SK-N-SH treated with all-trans-retinoic acid at 6 μM for 48 hours (cell line): ENCODE measurements around the gene COG4.

Source experiments
- ATAC-seq: fragments of 200-7000 bp; cut with Tn5 transposase; 3 replicates; pipeline ENCODE4 v1.9.1; 2020; ENCODE audit warnings: mild to moderate bottlenecking, moderate library complexity
- ARNTL ChIP-seq: fragments of 450-650 bp; formaldehyde crosslinking; IDR thresholded peaks from 2 replicates; pipeline ENCODE4 v1.5.0; 2020; ENCODE audit warnings: low read depth, mild to moderate bottlenecking, moderate library complexity, borderline replicate concordance
- CSDC2 ChIP-seq: fragments of 250-450 bp; sonication (Bioruptor Pico); IDR thresholded peaks from 2 replicates; pipeline ENCODE4 v1.5.0; 2020; ENCODE audit warnings: mild to moderate bottlenecking, moderate library complexity
- ESRRG ChIP-seq: fragments of 250-450 bp; sonication (Bioruptor Pico); IDR thresholded peaks from 2 replicates; pipeline ENCODE4 v1.6.1; 2021; ENCODE audit warnings: mild to moderate bottlenecking
- GLIS3 ChIP-seq: fragments of 250-450 bp; sonication (Bioruptor Pico); IDR thresholded peaks from 2 replicates; pipeline ENCODE4 v1.5.0; 2020; ENCODE audit warnings: mild to moderate bottlenecking, moderate library complexity
- OSR1 ChIP-seq: fragments of 250-450 bp; sonication (Bioruptor Pico); IDR thresholded peaks from 2 replicates; pipeline ENCODE4 v1.8.0; 2022; ENCODE audit warnings: moderate library complexity, mild to moderate bottlenecking, inconsistent platforms
- PPARA ChIP-seq: fragments of 250-450 bp; sonication (Bioruptor Pico); IDR thresholded peaks from 2 replicates; pipeline ENCODE4 v1.5.0; 2020; ENCODE audit warnings: mild to moderate bottlenecking, borderline replicate concordance
- RARB ChIP-seq: fragments of 250-450 bp; sonication (Bioruptor Pico); IDR thresholded peaks from 2 replicates; pipeline ENCODE4 v1.8.0; 2021; ENCODE audit warnings: mild to moderate bottlenecking, moderate library complexity
- SNAI2 ChIP-seq: fragments of 250-450 bp; sonication (Bioruptor Pico); IDR thresholded peaks from 2 replicates; pipeline ENCODE4 v1.5.0; 2020; ENCODE audit warnings: mild to moderate bottlenecking, moderate library complexity
- TCF4 ChIP-seq: fragments of 250-450 bp; sonication (Bioruptor Pico); IDR thresholded peaks from 2 replicates; pipeline ENCODE4 v1.8.0; 2021; ENCODE audit warnings: mild to moderate bottlenecking, moderate library complexity, borderline replicate concordance
- TOX ChIP-seq: fragments of 250-450 bp; sonication (Bioruptor Pico); IDR thresholded peaks from 2 replicates; pipeline ENCODE4 v1.8.0; 2021; ENCODE audit warnings: mild to moderate bottlenecking, moderate library complexity, borderline replicate concordance
- ZC3H10 ChIP-seq: fragments of 250-450 bp; sonication (Bioruptor Pico); IDR thresholded peaks from 2 replicates; pipeline ENCODE4 v1.5.1; 2021; ENCODE audit warnings: mild to moderate bottlenecking, moderate library complexity
- ZFP3 ChIP-seq: fragments of 250-450 bp; sonication (Bioruptor Pico); IDR thresholded peaks from 2 replicates; pipeline ENCODE4 v1.5.0; 2020; ENCODE audit warnings: mild to moderate bottlenecking, moderate library complexity
- ZFP30 ChIP-seq: fragments of 450-650 bp; formaldehyde crosslinking; IDR thresholded peaks from 2 replicates; pipeline ENCODE4 v1.5.0; 2022; ENCODE audit warnings: mild to moderate bottlenecking, moderate library complexity
- ZNF565 ChIP-seq: fragments of 450-650 bp; formaldehyde crosslinking; conservative IDR thresholded peaks from 2 replicates; pipeline ENCODE4 v1.5.0; 2020; ENCODE audit warnings: low read depth, mild to moderate bottlenecking, moderate library complexity
- ZNF8 ChIP-seq: fragments of 450-650 bp; formaldehyde crosslinking; IDR thresholded peaks from 2 replicates; pipeline ENCODE4 v1.5.0; 2020; ENCODE audit warnings: mild to moderate bottlenecking, moderate library complexity
- TF ChIP-seq, protein P1 (sequence below): fragments of 250-450 bp; sonication (Bioruptor Pico); IDR thresholded peaks from 2 replicates; pipeline ENCODE4 v1.8.0; 2021; ENCODE audit warnings: low read depth, mild to moderate bottlenecking, moderate library complexity, borderline replicate concordance
- TF ChIP-seq, protein P2 (sequence below): fragments of 250-450 bp; sonication (Bioruptor Pico); IDR thresholded peaks from 2 replicates; pipeline ENCODE4 v1.5.1; 2021; ENCODE audit warnings: mild to moderate bottlenecking, moderate library complexity
- TF ChIP-seq, protein P3 (sequence below): fragments of 250-450 bp; sonication (Bioruptor Pico); IDR thresholded peaks from 2 replicates; pipeline ENCODE4 v1.8.0; 2020; ENCODE audit warnings: mild to moderate bottlenecking, moderate library complexity, borderline replicate concordance

The COG4 gene

GRCh38 chr16:70561623-70562022 is 38.3 kb upstream of the COG4 start:
- no peak for ATAC-seq
- TF ChIP-seq SNAI2 (no peak), ZC3H10 (CRISPR knock-in tag) (no peak), RARB (CRISPR knock-in tag) (no peak), TOX (CRISPR knock-in tag) (no peak), PPARA (CRISPR knock-in tag) (no peak), OSR1 (CRISPR knock-in tag) (no peak), GLIS3 (CRISPR knock-in tag) (no peak)

GRCh38 chr16:70556063-70556462 is 32.7 kb upstream of the COG4 start:
- TF ChIP-seq PPARA (CRISPR knock-in tag) (no peak), ESRRG (CRISPR knock-in tag) (no peak)
- ATAC-seq = no peak

- TF ChIP-seq ZNF565 (CRISPR knock-in tag) (no peak), OSR1 (CRISPR knock-in tag) (no peak), GLIS3 (CRISPR knock-in tag) (no peak), ZNF8 (no peak), ARNTL (no peak), RARB (CRISPR knock-in tag) (no peak), TCF4 (CRISPR knock-in tag) (no peak), ZFP30 (no peak), PPARA (CRISPR knock-in tag) (no peak), ZFP3 (CRISPR knock-in tag) (no peak), SNAI2 (no peak), CSDC2 (no peak)
- TF ChIP-seq, protein P1, sequence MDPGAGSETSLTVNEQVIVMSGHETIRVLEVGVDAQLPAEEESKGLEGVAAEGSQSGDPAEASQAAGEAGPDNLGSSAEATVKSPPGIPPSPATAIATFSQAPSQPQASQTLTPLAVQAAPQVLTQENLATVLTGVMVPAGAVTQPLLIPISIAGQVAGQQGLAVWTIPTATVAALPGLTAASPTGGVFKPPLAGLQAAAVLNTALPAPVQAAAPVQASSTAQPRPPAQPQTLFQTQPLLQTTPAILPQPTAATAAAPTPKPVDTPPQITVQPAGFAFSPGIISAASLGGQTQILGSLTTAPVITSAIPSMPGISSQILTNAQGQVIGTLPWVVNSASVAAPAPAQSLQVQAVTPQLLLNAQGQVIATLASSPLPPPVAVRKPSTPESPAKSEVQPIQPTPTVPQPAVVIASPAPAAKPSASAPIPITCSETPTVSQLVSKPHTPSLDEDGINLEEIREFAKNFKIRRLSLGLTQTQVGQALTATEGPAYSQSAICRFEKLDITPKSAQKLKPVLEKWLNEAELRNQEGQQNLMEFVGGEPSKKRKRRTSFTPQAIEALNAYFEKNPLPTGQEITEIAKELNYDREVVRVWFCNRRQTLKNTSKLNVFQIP (CRISPR knock-in tag) = no peak
- TF ChIP-seq, protein P2, sequence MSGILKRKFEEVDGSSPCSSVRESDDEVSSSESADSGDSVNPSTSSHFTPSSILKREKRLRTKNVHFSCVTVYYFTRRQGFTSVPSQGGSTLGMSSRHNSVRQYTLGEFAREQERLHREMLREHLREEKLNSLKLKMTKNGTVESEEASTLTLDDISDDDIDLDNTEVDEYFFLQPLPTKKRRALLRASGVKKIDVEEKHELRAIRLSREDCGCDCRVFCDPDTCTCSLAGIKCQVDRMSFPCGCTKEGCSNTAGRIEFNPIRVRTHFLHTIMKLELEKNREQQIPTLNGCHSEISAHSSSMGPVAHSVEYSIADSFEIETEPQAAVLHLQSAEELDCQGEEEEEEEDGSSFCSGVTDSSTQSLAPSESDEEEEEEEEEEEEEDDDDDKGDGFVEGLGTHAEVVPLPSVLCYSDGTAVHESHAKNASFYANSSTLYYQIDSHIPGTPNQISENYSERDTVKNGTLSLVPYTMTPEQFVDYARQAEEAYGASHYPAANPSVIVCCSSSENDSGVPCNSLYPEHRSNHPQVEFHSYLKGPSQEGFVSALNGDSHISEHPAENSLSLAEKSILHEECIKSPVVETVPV (CRISPR knock-in tag) = no peak
- no peak for ATAC-seq
These were observed 30.3 kb upstream of the COG4 start for GRCh38 chr16:70553645-70554044.

GRCh38 chr16:70552675-70553074 is 29.3 kb upstream of the COG4 start:
- ATAC-seq = no peak
- no peak for TF ChIP-seq ARNTL
- no peak for TF ChIP-seq PPARA (CRISPR knock-in tag)

DNA sequence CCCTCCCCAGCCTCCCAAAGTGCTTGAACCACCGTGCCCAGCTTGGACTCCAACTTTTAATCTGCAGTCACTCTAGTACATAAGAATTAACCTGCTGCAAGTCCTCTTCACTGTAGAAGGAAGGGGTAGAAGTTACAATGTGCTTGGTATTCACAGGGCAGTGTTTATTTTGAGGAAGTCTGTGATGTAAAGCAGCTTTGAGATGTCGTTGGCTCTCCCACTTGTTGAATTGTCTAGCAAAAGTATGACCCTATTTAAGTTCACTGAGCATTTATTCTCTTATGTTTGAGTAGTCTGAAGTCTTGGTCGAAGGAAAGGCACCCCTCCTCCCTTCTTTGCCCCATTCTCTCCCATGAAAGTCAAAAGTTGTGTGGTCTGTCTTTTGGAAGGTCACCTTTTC is 28.4 kb upstream of the COG4 start:
- TF ChIP-seq TOX (CRISPR knock-in tag) = no peak
- TF ChIP-seq, protein P3, sequence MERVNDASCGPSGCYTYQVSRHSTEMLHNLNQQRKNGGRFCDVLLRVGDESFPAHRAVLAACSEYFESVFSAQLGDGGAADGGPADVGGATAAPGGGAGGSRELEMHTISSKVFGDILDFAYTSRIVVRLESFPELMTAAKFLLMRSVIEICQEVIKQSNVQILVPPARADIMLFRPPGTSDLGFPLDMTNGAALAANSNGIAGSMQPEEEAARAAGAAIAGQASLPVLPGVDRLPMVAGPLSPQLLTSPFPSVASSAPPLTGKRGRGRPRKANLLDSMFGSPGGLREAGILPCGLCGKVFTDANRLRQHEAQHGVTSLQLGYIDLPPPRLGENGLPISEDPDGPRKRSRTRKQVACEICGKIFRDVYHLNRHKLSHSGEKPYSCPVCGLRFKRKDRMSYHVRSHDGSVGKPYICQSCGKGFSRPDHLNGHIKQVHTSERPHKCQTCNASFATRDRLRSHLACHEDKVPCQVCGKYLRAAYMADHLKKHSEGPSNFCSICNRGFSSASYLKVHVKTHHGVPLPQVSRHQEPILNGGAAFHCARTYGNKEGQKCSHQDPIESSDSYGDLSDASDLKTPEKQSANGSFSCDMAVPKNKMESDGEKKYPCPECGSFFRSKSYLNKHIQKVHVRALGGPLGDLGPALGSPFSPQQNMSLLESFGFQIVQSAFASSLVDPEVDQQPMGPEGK (CRISPR knock-in tag) = no peak
- TF ChIP-seq TCF4 (CRISPR knock-in tag) = no peak
- no peak for ATAC-seq

DNA sequence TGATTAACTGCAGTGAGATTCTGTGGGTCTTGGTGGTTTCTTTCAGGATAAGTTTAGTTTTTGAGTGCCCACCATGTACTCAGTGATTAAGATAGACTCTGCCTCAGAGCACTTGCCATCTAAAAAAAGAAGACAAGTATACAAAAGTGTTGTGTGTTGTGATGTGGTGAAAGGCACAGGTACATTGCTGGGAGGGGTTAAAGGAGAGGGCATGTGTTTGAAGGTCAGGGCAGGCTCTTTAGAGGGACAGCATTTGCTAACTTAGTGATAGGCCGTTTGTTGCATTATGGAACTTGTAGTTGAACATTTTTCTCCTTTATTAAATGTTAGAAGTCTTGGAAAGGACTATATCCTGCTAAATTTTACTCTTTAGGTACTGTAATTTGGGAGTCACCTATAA is 26.7 kb upstream of the COG4 start:
- no peak for ATAC-seq

More for the DNA sequence above, 26.7 kb upstream of the COG4 start:
- TF ChIP-seq GLIS3 (CRISPR knock-in tag) = no peak
- TF ChIP-seq, protein P3 (CRISPR knock-in tag) = no peak
- TF ChIP-seq ZC3H10 (CRISPR knock-in tag) = no peak
- TF ChIP-seq TOX (CRISPR knock-in tag) = no peak
